ENCODE data around the gene SPTLC1.
"Not testable (repeated sequence)": the region's sequence is repeated elsewhere in the genome, so short reads cannot be mapped to it uniquely, and the experiment has no call there.

The SPTLC1 gene

GRCh38 chr9:92115071-92115858 lies at the start of gene SPTLC1:
Gene SPTLC1 (minus strand): TSS chr9:92115413. CDS start chr9:92115370, 43 bp downstream.
- peak; percentile 97 for DNase-seq

- no peak for DNase-seq
Observed at GRCh38 chr9:92164975-92165374, 49.8 kb upstream of the SPTLC1 start.

- DNase-seq, result no peak
Observed at GRCh38 chr9:92164490-92164889, 49.3 kb upstream of the SPTLC1 start.

- no peak for DNase-seq
Observed at GRCh38 chr9:92163276-92163675, 48.1 kb upstream of the SPTLC1 start.

- no peak for DNase-seq
Observed at GRCh38 chr9:92160786-92161185, 45.6 kb upstream of the SPTLC1 start.

GRCh38 chr9:92159058-92159457 lies 43.8 kb upstream of the SPTLC1 start:
- no peak for DNase-seq

- DNase-seq, result no peak
Observed at GRCh38 chr9:92158097-92158601, 42.9 kb upstream of the SPTLC1 start.

GRCh38 chr9:92155736-92156135 lies 40.5 kb upstream of the SPTLC1 start:
- DNase-seq, result not testable (repeated sequence)

- no peak for DNase-seq
Observed at GRCh38 chr9:92155221-92155620, 40.0 kb upstream of the SPTLC1 start.

- DNase-seq, result not testable (repeated sequence)
Observed at GRCh38 chr9:92153466-92154415, 38.5 kb upstream of the SPTLC1 start.

GRCh38 chr9:92151691-92152393 lies 36.6 kb upstream of the SPTLC1 start:
- DNase-seq, result peak; percentile 62

- not testable (repeated sequence) for DNase-seq
Observed at GRCh38 chr9:92150501-92151470, 35.6 kb upstream of the SPTLC1 start.

- no peak for DNase-seq
Observed at GRCh38 chr9:92147852-92148180, 32.6 kb upstream of the SPTLC1 start.

GRCh38 chr9:92147030-92147851 lies 32.0 kb upstream of the SPTLC1 start:
- DNase-seq, result peak; percentile 54

- no peak for DNase-seq
Observed at GRCh38 chr9:92146610-92147009, 31.4 kb upstream of the SPTLC1 start.

GRCh38 chr9:92145784-92146183 lies 30.6 kb upstream of the SPTLC1 start:
- not testable (repeated sequence) for DNase-seq

GRCh38 chr9:92142329-92142728 lies 27.1 kb upstream of the SPTLC1 start:
- no peak for DNase-seq

GRCh38 chr9:92141144-92142129 lies 26.2 kb upstream of the SPTLC1 start:
- DNase-seq, result peak; percentile 34

GRCh38 chr9:92140754-92141143 lies 25.5 kb upstream of the SPTLC1 start:
- DNase-seq, result no peak

Measured in hematopoietic multipotent progenitor cell treated with erythropoietin and hydrocortisone succinate and interleukin-3 and kit ligand, for 4 days (in vitro differentiated cells).